HepG2 (cell line): ENCODE data around the gene KSR1. TPM values are rescaled to one million over a fixed set of nuclear protein-coding genes. Genes with fewer than 3 reads are reported as not detected.

Experiments
- ATAC-seq: fragments of 200-7000 bp; cut with Tn5 transposase; 3 replicates; pipeline ENCODE4 v1.9.1; 2020; ENCODE audit warnings: mild to moderate bottlenecking, moderate library complexity
- BruUV-seq: library from RNA; stranded (reverse); fragments of 400-500 nt; replicated peaks from 2 replicates; lab custom pipeline; 2021; lab: Mats Ljungman, UMichigan
- CTCF ChIA-PET: fragments of 300-600 bp; formaldehyde crosslinking; extraction: SDS; loops from one replicate; lab custom pipeline; 2021; ENCODE audit warnings: low total read pairs, inconsistent platforms, low intra/inter-chr PET ratio; lab: Yijun Ruan, JAX
- POLR2A ChIA-PET: fragments of 350-600 bp; sonication (Branson Sonifier 250); formaldehyde crosslinking; loops from one replicate; lab custom pipeline; 2020; ENCODE audit warnings: antibody characterized with exemption, inconsistent platforms; lab: Yijun Ruan, JAX
- DNase-seq: peaks from one replicate; pipeline ENCODE4 v3.0.0-alpha.2; 2015; ENCODE audit warnings: low spot score
- FAIRE-seq: peaks from 3 replicates; lab custom pipeline; 2011; peaks lifted over from hg19 to GRCh38; lab: Jason Lieb, UNC
- H2AFZ ChIP-seq: one replicate; pipeline ENCODE4 v1.6.1; 2011; ENCODE audit warnings: low read length, inconsistent platforms
- H3K27ac ChIP-seq: fragments of 300-600 bp; 3 replicates; pipeline ENCODE4 v1.8.0; 2011; ENCODE audit warnings: mixed run types, mild to moderate bottlenecking, mixed read lengths, low read length, inconsistent platforms; ENCODE audit not compliant: insufficient read depth; ENCODE audit errors: extremely low read length
- H3K27me3 ChIP-seq, 2 experiments: fragments of 200-600 bp in 1 of 2; 2 replicates in 1 of 2; 3 replicates in 1 of 2; pipeline versions ENCODE4 v1.6.0 to v1.8.0; 2011; ENCODE audit warnings: low read length in 2 of 2, mild to moderate bottlenecking in 2 of 2, moderate library complexity in 2 of 2, inconsistent platforms in 1 of 2; ENCODE audit not compliant: insufficient read depth in 2 of 2, control insufficient read depth in 1 of 2
- H3K36me3 ChIP-seq, 2 experiments: fragments of 200-600 bp in 1 of 2; replicated peaks in 1 of 2; 2 replicates in 1 of 2; 3 replicates in 1 of 2; pipeline versions ENCODE4 v1.5.1 to v1.8.0; 2011; ENCODE audit warnings: low read length in 2 of 2, inconsistent platforms in 1 of 2; ENCODE audit not compliant: insufficient read depth in 2 of 2, control insufficient read depth in 1 of 2
- H3K4me1 ChIP-seq: 2 replicates; pipeline ENCODE4 v1.5.1; 2012; ENCODE audit warnings: low read length, inconsistent platforms; ENCODE audit not compliant: insufficient read depth
- H3K4me2 ChIP-seq: 2 replicates; pipeline ENCODE4 v1.6.0; 2011; ENCODE audit warnings: low read depth, low read length, inconsistent platforms
- H3K4me3 ChIP-seq, 3 experiments: fragments of 200-600 bp in 1 of 3; sonication (generic), shearing (Covaris generic) in 1 of 3; replicated peaks in 1 of 3; 2 replicates each; pipeline ENCODE4 v1.5.1; 2011 to 2016; ENCODE audit warnings: low read length in 3 of 3, inconsistent platforms in 2 of 3, low read depth in 2 of 3, mild to moderate bottlenecking in 2 of 3, control low read depth in 1 of 3, mixed read lengths in 1 of 3; ENCODE audit not compliant: insufficient read depth in 1 of 3
- H3K79me2 ChIP-seq: one replicate; pipeline ENCODE4 v1.6.1; 2011; ENCODE audit warnings: low read length, inconsistent platforms; ENCODE audit not compliant: insufficient read depth
- H3K9ac ChIP-seq: 2 replicates; pipeline ENCODE4 v1.6.0; 2011; ENCODE audit warnings: mild to moderate bottlenecking, low read depth, low read length, inconsistent platforms; ENCODE audit not compliant: insufficient read depth
- H3K9me3 ChIP-seq: 2 replicates; pipeline ENCODE4 v1.5.1; 2012; ENCODE audit warnings: mild to moderate bottlenecking, low read length
- H4K20me1 ChIP-seq: 2 replicates; pipeline ENCODE4 v1.6.0; 2011; ENCODE audit warnings: inconsistent platforms, mild to moderate bottlenecking, low read length, moderate library complexity; ENCODE audit not compliant: insufficient read depth
- ASH2L ChIP-seq: fragments of 300-600, 200-600 bp; sonication (generic); IDR thresholded peaks from 2 replicates; pipeline ENCODE4 v1.7.0; 2017; ENCODE audit warnings: low read depth, mild to moderate bottlenecking, moderate library complexity, mixed read lengths, low read length; ENCODE audit not compliant: insufficient read length
- ZC3H4 ChIP-seq: sonication (generic); formaldehyde crosslinking; IDR thresholded peaks from 2 replicates; pipeline ENCODE4 v1.4.0; 2020; ENCODE audit warnings: missing genetic modification reagents, borderline replicate concordance
- ZNF576 ChIP-seq: sonication (generic); formaldehyde crosslinking; IDR thresholded peaks from 2 replicates; pipeline ENCODE4 v1.4.0; 2020; ENCODE audit warnings: mild to moderate bottlenecking, missing genetic modification reagents
- ZNF83 ChIP-seq: sonication (generic); formaldehyde crosslinking; IDR thresholded peaks from 2 replicates; pipeline ENCODE4 v1.4.0; 2020; ENCODE audit warnings: missing genetic modification reagents, mild to moderate bottlenecking, borderline replicate concordance
- WGBS: methylation state at CpG from one replicate; pipeline ENCODE4 v1.1.6; 2017; ENCODE audit warnings: low lambda C conversion rate; 5-methylcytosine and 5-hydroxymethylcytosine counted together
- in situ Hi-C: cut with HindIII; loops from 2 replicates; pipeline ENCODE4 v1.10.0; 2017; ENCODE audit warnings: low pct_unique_long_range_greater_than_20kb; ENCODE audit not compliant: extremely low pct_ligation_motif_present
- intact Hi-C: fragments of 100-400 bp; cut with micrococcal nuclease; formaldehyde crosslinking; loops from one replicate; pipeline ENCODE4 v1.10.0; 2022; ENCODE audit not compliant: unreplicated experiment
- polyA plus RNA-seq, 8 experiments: library from polyadenylated mRNA; depleted of rRNA in 3 of 8; stranded (reverse) in 7 of 8; unstranded in 1 of 8; fragments of >200 nt; fragmentation: Illumina TruSeq in 4 of 8; extraction: Trizol in 4 of 8; gene quantifications; 2 replicates each; pipeline versions ENCODE4 v1.2.1 to v1.2.3, GENCODE V29; 2011 to 2016; ENCODE audit warnings: low read depth in 4 of 8, missing spikeins in 1 of 8, mixed read lengths in 1 of 8; ENCODE audit not compliant: insufficient read depth in 1 of 8
- total RNA-seq, 5 experiments: library from RNA; depleted of rRNA; stranded (reverse); fragments of >200 nt; fragmentation: Illumina TruSeq; extraction: Trizol; gene quantifications; 2 replicates each; pipeline ENCODE4 v1.2.3, GENCODE V29; 2016; ENCODE audit warnings: low read depth in 1 of 5

KSR1 gene
- total and polyA plus RNA-seq, 2 of the 13 experiments (the other 11 are each of a cell fraction or from before 2014, with no cell fraction given): 10.1 to 16.6 TPM

GRCh38 chr17:27565874-27566670 is 109.8 kb downstream of the KSR1 start:
- no peaks in the 10 kb centered on the region for H3K9me3 ChIP-seq
- ChIA-PET CTCF (interaction anchor here (0.6 kb wide), 1 partner anchor 178 kb away, joined by 3 read pairs; no protein-coding TSS in a partner anchor), POLR2A (interaction anchor here (0.6 kb wide), 1 partner anchor 45 kb away, joined by 3 read pairs; no protein-coding TSS in a partner anchor)
- H3K4me2 ChIP-seq: no peak overlapping the region
- no peaks in the 10 kb centered on the region for H3K27me3 ChIP-seq
- no peaks in the 10 kb centered on the region for H3K79me2 ChIP-seq
- ATAC-seq: no peak
- peaks cover 30% of the 10 kb centered on the region for H3K4me1 ChIP-seq
- FAIRE-seq: no peak
- in situ Hi-C loops: no loop called here
- WGBS: 91% methylated on average over 6 of the region's 11 CpGs
- no peak for DNase-seq
- intact Hi-C loops: no loop called here
- no TSS peak for BruUV-seq
- H2AFZ ChIP-seq: no peak overlapping the region
- peaks cover 1 to 8% of the 10 kb centered on the region in 2 experiments; a peak in 3 of 5 replicates for H3K36me3 ChIP-seq
- H3K27ac ChIP-seq: no peak overlapping the region
- peaks cover 17% of the 10 kb centered on the region; the same call in 1 of the 2 replicates for H4K20me1 ChIP-seq
- H3K4me3 ChIP-seq: no peak overlapping the region
- TF ChIP-seq ZC3H4 (CRISPR knock-in tag) (no peak), ZNF83 (CRISPR knock-in tag) (no peak), ZNF576 (CRISPR knock-in tag) (no peak), ASH2L (no peak)
- TF ChIP-seq, all 625 proteins: peak for 0
- no peak overlapping the region for H3K9ac ChIP-seq
